GM06990 (cell line): ENCODE measurements around the gene TTC9.
A peak's percentile ranks its signal among the peaks of the same experiment; 100 is the strongest.

Experiments
- DNase-seq: peaks from one replicate; pipeline ENCODE4 v3.0.0-alpha.2; 2011; ENCODE audit not compliant: insufficient read length; ENCODE audit errors: extremely low read depth
- H3K27me3 ChIP-seq: replicated peaks from 2 replicates; pipeline ENCODE4 v1.6.0; 2011; ENCODE audit warnings: low read length; ENCODE audit not compliant: control insufficient read depth, insufficient read depth
- H3K36me3 ChIP-seq: 2 replicates; pipeline ENCODE4 v1.5.1; 2011; ENCODE audit warnings: low read length; ENCODE audit not compliant: control insufficient read depth, insufficient read depth
- H3K4me3 ChIP-seq: replicated peaks from 2 replicates; pipeline ENCODE4 v1.5.1; 2011; ENCODE audit warnings: low read depth, mild to moderate bottlenecking, control low read depth, low read length
- CTCF ChIP-seq: IDR thresholded peaks from 2 replicates; pipeline ENCODE4 v1.5.1; 2011; ENCODE audit warnings: low read length, control low read depth, mild to moderate bottlenecking, inconsistent platforms; ENCODE audit not compliant: insufficient read depth, poor library complexity, severe bottlenecking

The TTC9 gene

GRCh38 chr14:70641548-70642302 lies at the start of gene TTC9:
Gene TTC9 (plus strand): TSS chr14:70641916. CDS start chr14:70642130, 214 bp downstream.
- DNase-seq = peak; percentile 48
- Histone ChIP-seq H3K36me3 (no peaks in the 10 kb centered on the region), H3K4me3 (peak within 1 kb of the TSS; percentile 67), H3K27me3 (no peaks in the 10 kb centered on the region)
- TF ChIP-seq CTCF = no peak

- no peak for DNase-seq
- H3K27me3 ChIP-seq = no peaks in the 10 kb centered on the region
- H3K4me3 ChIP-seq = no peak overlapping the region
- no peak for TF ChIP-seq CTCF
- H3K36me3 ChIP-seq = peaks cover 22% of the 10 kb centered on the region
These were observed 47.3 kb upstream of the TTC9 start for GRCh38 chr14:70594461-70594860.

GRCh38 chr14:70595443-70596185 lies 46.1 kb upstream of the TTC9 start:
- no peak for DNase-seq
- Histone ChIP-seq H3K36me3 (peaks cover 22% of the 10 kb centered on the region), H3K4me3 (no peak overlapping the region), H3K27me3 (no peaks in the 10 kb centered on the region)
- no peak for TF ChIP-seq CTCF

- DNase-seq = no peak
- peaks cover 15% of the 10 kb centered on the region for H3K36me3 ChIP-seq
- no peak for TF ChIP-seq CTCF
These were observed 44.0 kb upstream of the TTC9 start for GRCh38 chr14:70597731-70598130.

GRCh38 chr14:70599345-70599744 lies 42.4 kb upstream of the TTC9 start:
- Histone ChIP-seq H3K36me3 (peaks cover 12% of the 10 kb centered on the region), H3K27me3 (no peaks in the 10 kb centered on the region), H3K4me3 (peak overlapping the region; percentile 84)
- DNase-seq = no peak
- TF ChIP-seq CTCF = no peak

More at GRCh38 chr14:70597731-70598130, 44.0 kb upstream of the TTC9 start:
- no peaks in the 10 kb centered on the region for H3K27me3 ChIP-seq
- H3K4me3 ChIP-seq = no peak overlapping the region
